ENCODE results near the gene FAM72D. TPM values are rescaled to one million over a fixed set of nuclear protein-coding genes. Genes with fewer than 3 reads are reported as not detected.
"Not testable (repeated sequence)": the region's sequence is repeated elsewhere in the genome, so short reads cannot be mapped to it uniquely, and the experiment has no call there.

FAM72D gene
- total RNA-seq, 1 donor from 2014 or later = 2.1 TPM

DNA sequence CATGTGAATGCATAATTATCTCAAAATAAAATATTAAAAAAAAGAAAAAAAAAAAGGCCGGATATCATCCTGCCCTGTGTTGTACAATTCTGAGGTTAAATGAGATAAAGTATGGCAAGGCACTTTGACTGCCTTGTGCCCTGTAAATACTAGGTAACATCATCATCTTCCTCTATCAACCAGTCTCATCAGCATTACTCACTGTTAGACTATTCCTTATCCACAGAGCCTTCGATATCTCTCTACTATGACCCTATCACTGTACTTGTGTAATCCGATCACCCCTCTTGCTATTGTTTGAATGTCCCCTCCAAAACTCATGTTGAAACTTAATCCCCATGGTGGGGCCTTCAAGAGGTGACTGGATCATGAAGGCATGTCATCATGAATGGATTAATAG, 18.9 kb upstream of the FAM72D start:
- not testable (repeated sequence) for H3K27me3 ChIP-seq (ENCODE audit: control insufficient read depth, insufficient read depth, low read length); H3K4me3 ChIP-seq (ENCODE audit: low read depth, low read length); H3K36me3 ChIP-seq (ENCODE audit: control insufficient read depth, insufficient read depth, low read length); DNase-seq (ENCODE audit: low read depth)

DNA sequence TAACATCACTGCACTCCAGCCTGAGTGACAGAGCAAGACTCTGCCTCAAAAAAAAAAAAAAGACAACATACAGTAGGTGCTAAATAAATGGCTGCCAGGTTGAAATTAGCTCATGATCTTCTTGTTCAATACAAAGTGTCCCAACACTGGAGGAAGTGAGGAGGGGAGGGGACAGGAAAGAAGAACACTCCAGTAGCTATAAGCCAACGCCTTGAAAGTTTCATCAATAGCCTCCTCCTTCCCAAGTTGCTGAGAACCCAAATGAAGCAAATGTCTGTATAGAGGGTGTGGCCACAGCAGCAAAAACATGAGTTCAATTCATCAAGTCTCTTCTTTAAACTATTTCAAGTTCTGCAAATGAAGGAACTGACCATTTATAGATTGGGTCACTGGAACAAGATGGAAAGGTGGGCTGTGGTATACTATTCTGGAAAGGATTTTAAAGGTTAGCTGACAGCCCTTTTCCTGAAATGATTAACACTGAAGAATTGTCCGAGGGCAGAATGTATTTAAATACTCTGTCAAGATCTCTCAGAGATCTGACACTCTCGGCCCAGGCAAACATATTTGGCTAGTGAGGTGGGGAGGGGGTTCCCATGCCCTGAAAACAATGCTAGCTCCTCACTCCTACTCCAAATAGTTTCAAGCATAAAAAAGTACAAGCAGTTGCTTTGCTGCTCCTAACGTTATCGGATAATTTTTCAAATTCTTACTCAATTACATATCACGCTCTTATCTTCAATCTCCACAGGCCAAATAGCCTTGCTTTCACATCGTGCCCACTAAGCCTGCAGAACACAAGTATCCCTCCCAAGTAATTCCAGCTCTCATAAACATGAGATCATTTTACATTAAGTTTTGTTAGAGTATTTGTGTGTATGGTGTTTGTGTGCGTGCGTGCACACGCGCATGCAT, 17.6 kb upstream of the FAM72D start:
- not testable (repeated sequence) for H3K36me3 ChIP-seq (ENCODE audit: control insufficient read depth, insufficient read depth, low read length); DNase-seq (ENCODE audit: low read depth); H3K27me3 ChIP-seq (ENCODE audit: control insufficient read depth, insufficient read depth, low read length); H3K4me3 ChIP-seq (ENCODE audit: low read depth, low read length)

DNA sequence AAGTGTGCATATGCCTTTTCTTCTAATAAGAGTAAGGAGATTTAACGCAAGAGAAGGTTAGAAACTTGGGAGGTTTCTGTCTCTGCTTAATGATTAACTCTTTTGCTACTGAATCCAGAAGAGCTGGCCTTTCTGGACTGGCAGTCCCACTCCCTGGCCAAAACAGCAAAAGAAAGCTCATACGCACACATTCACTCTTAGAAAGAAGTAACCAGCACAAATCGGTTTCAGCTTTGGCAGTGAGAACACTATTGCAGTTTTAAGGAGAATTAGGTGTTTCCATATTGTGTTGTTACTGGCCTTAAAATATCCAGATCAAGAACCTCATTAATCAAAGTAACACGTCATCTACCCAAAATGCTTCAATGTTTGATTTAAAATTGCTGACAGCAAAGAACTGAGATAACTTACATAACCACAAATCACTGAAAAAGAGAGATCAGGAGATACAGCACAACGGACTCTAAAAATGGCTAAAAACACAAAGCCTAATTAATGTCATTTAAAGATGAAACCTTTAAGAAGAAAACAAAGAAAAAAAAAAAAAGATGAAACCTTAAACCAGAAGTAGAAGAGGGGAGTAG, 16.9 kb upstream of the FAM72D start:
- not testable (repeated sequence) for DNase-seq (ENCODE audit: low read depth); H3K4me3 ChIP-seq (ENCODE audit: low read depth, low read length); H3K36me3 ChIP-seq (ENCODE audit: control insufficient read depth, insufficient read depth, low read length); H3K27me3 ChIP-seq (ENCODE audit: control insufficient read depth, insufficient read depth, low read length)

DNA sequence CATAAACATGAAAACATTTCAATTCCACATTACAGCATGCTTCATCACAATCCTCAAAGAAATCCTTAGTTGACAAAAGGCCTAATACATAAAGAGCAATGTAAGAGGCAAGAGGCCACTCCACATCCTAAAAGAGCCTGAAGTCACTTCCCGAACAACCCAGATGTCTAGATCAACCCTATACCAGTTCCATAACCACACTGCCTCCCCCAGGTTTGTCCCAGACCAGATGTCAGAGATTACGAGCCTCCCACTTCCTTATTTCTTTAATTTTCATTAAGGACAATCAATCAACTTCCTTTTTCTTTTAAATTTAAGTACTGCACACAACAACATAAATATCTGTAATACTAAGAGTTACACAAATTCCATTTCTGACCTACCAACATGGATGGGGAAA, 16.0 kb upstream of the FAM72D start:
- not testable (repeated sequence) for H3K36me3 ChIP-seq (ENCODE audit: control insufficient read depth, insufficient read depth, low read length); H3K27me3 ChIP-seq (ENCODE audit: control insufficient read depth, insufficient read depth, low read length); H3K4me3 ChIP-seq (ENCODE audit: low read depth, low read length); DNase-seq (ENCODE audit: low read depth)

DNA sequence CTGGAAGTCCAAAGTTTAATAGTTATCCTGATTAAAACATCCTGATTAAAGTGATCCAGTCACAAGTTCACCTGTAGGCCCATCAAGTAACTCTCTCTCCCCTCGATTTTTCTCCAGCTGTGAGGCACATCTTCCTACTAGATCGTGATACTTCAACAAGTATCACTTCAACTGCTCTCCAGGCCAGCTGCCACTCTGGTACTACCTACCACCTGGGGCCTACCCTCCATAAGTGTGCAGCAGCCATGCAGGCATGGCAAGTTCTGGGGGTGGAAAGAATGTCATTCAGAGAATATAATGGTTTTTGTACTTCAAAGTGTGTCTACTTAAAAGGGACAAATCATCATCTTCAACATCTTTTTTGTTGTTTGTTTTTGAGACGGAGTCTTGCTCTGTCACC, 15.6 kb upstream of the FAM72D start:
- H3K27me3 ChIP-seq (ENCODE audit: control insufficient read depth, insufficient read depth, low read length); DNase-seq (ENCODE audit: low read depth); H3K36me3 ChIP-seq (ENCODE audit: control insufficient read depth, insufficient read depth, low read length); H3K4me3 ChIP-seq (ENCODE audit: low read depth, low read length): not testable (repeated sequence)

DNA sequence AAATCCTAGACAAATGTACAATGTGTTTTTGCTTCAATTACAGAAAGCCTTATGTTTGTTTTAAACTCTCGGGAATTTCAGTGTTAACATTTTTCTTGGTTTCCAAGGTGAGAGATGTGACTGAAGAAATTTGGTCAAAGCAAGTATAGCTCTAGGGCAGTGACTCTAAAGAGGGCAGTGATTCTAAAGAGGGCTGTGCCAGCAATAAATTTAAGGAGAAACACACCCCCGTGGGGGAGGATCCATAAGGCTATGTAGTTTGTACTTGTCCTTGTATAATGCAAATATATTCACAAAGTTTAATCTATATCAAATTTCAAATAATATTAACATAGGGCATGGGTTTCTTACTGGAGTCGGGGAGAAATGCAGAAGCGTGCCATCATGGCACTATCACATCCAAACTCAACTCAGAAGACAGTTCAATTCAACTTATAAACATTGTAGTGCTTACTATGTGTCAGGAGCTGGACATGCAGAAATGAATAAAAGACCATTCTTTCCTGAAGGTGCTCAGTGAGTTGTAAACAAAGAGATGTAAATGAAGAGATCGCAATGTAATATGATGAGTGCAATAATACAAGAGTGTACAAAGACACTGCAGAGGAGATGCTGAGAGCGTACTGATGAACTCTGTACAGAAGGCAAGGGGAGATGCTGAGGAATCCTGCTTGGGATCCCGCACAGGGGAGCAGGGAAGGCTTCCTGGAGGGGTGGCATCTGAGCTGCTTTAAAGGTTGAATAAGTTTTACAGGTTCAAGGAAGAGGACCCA, 13.1 kb upstream of the FAM72D start:
- H3K4me3 ChIP-seq (ENCODE audit: low read depth, low read length); H3K27me3 ChIP-seq (ENCODE audit: control insufficient read depth, insufficient read depth, low read length); H3K36me3 ChIP-seq (ENCODE audit: control insufficient read depth, insufficient read depth, low read length); DNase-seq (ENCODE audit: low read depth): not testable (repeated sequence)

DNA sequence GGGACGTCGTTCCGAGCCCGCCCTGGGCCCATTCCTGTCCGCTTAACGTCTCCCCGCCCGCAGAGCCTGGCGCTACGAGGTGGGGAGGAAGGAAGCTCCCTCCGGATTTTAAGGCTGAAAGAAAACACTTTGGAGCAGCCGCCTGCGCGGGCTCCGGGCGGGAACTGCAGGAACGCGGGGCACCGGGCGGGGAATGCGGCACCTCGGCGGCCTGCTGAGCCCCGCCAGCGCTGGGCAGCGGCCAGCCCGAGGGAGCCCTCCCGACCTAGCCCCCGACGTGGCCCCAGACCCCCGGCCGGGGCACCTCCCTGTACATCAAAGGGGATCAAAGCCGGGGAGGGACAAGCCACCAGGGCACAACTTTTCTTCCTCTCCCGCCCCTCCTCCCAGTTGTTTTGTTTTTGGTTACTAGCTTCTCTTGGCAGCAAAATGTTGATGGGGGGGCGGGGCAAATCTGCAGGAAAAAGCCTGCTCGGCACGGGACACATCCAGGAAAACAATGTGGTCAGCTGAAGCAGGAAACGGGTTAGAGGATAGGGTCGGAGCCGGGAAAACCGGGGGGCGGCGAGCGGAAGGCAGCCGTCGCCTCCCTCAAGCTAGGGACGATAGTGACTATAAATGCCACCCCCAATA, 2.1 kb upstream of the FAM72D start:
- not testable (repeated sequence) for DNase-seq (ENCODE audit: low read depth); H3K27me3 ChIP-seq (ENCODE audit: control insufficient read depth, insufficient read depth, low read length); H3K36me3 ChIP-seq (ENCODE audit: control insufficient read depth, insufficient read depth, low read length)
- peak overlapping the region; percentile 37 for H3K4me3 ChIP-seq (ENCODE audit: low read depth, low read length)

DNA sequence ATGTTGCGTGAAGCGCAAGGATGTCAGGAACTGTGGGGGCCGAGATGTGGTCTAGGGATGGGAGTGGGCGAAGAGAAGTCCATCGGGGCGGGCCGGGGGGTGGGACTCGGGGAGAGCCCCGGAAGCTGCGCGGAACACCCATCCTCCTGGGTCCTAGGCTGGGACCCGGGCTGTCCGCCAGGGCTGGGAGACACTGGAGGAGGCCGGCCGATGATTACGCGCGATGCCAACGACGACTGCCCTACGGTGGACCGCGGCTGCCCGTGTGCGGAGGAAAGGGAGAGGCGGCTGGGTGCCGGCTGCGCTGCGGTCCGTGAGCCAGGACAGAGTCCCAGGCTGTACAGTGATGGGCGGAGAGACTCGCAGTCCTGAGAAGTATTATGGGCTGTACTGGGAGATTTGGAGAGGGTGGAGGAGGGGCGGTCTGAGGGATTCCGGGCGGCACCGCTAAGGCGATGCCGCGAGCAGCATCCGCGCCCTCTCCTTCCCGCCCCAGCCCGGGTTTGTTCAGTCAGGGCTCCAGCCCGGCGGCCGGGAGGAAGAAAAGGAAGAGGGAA, 1.0 kb upstream of the FAM72D start:
- H3K4me3 ChIP-seq (ENCODE audit: low read depth, low read length) = peak overlapping the region; percentile 45
- not testable (repeated sequence) for H3K36me3 ChIP-seq (ENCODE audit: control insufficient read depth, insufficient read depth, low read length); H3K27me3 ChIP-seq (ENCODE audit: control insufficient read depth, insufficient read depth, low read length); DNase-seq (ENCODE audit: low read depth)

DNA sequence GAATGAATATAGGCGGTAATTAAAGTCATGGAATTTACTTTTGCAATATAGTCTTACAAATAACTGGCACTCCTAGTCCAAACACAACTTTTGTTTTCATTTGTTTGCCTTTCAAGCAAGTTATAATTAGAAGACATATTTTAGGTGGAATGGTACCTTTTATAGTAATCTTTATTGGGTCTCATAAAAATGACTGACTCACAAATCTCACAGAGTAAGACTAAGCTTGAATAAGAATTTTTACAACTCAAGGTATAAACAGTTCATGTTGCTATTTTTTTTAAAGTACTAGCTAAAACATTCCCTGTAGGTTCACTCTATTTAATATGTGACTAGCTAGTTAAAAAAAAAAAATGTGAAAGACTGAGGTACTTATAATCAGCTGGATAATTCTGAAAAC, 6.0 kb downstream of the FAM72D start:
- H3K27me3 ChIP-seq (ENCODE audit: control insufficient read depth, insufficient read depth, low read length); H3K36me3 ChIP-seq (ENCODE audit: control insufficient read depth, insufficient read depth, low read length); DNase-seq (ENCODE audit: low read depth); H3K4me3 ChIP-seq (ENCODE audit: low read depth, low read length): not testable (repeated sequence)

DNA sequence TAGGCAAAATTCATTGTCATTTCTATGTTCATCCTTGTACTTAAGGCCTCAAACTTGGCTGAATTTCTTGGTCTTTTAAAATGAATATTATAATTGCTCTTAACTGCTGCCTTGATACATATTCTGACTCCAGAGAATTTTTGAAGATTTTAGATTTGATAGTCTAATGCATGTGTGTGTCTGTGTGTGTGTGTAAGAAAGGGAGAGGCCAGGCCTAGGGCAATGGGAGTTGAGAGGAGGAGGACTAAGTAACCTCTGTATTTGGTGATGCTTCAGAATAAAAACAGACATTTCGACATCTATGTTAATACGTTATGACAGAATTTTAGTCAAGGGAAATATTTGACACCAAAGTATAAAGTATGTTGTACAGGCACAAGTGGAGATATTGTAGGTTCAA, 7.5 kb downstream of the FAM72D start:
- not testable (repeated sequence) for H3K27me3 ChIP-seq (ENCODE audit: control insufficient read depth, insufficient read depth, low read length); DNase-seq (ENCODE audit: low read depth); H3K4me3 ChIP-seq (ENCODE audit: low read depth, low read length); H3K36me3 ChIP-seq (ENCODE audit: control insufficient read depth, insufficient read depth, low read length)

DNA sequence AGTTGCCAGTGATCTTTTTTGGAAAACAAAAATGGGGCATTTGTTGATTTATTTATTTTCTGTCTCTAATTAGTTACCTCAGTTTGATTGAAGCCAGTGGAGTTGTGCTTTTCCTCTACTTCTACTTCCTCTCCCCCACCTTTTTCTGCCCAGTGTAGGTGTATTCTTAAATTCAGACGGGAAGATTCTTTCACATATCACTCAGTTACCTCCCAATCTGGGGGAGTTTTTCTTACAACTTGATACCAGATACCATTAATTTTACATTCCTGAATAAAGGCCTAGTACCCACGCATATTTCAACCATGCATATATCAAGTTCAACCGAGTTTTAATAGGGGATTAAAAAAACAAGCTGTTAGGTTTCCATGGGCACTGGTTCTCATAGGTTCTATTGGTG, 15.9 kb downstream of the FAM72D start:
- not testable (repeated sequence) for H3K27me3 ChIP-seq (ENCODE audit: control insufficient read depth, insufficient read depth, low read length); H3K36me3 ChIP-seq (ENCODE audit: control insufficient read depth, insufficient read depth, low read length); H3K4me3 ChIP-seq (ENCODE audit: low read depth, low read length); DNase-seq (ENCODE audit: low read depth)

DNA sequence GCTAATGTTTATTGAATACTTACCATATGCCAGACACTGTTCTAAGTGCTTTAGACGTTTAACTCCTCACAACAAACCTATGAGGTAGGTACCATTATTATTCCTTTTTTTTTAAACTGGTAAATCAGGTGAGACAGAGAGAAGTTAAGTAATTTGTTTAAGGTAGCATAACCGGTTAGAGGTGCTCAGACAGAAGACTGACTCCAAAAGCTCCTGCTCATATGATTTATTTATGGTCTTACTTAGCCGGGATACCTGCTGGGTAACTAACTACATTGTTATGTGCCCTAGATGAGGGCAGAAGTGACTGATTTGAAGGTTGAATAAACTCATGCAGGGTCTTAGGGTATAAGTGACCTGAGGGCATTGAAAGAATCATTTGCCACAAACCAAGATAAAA, 16.9 kb downstream of the FAM72D start:
- DNase-seq (ENCODE audit: low read depth); H3K36me3 ChIP-seq (ENCODE audit: control insufficient read depth, insufficient read depth, low read length); H3K27me3 ChIP-seq (ENCODE audit: control insufficient read depth, insufficient read depth, low read length); H3K4me3 ChIP-seq (ENCODE audit: low read depth, low read length): not testable (repeated sequence)

DNA sequence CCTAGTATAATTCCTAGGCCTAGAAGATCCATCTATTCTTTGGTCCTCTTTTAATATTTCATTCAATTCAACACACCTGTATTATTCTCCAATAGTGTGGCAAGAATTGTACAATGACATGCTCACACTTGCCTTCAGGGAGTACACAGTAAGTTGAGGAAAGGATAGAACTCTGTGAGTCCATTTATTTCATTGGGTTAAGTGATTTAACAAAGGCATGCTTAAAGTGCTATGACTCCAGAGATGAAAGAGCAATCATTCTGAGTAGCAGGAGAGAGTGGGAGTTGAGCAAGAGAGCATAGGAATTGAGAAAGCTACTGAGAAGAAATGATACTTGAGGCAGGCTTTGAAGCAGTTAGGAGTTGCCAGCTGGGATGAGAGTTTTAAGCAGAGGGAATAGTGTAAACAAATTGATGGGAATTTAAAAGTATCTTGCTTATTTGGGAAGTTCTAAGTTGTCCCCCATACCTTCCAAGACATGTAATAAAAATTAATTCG, 18.8 kb downstream of the FAM72D start:
- H3K27me3 ChIP-seq (ENCODE audit: control insufficient read depth, insufficient read depth, low read length); H3K4me3 ChIP-seq (ENCODE audit: low read depth, low read length); H3K36me3 ChIP-seq (ENCODE audit: control insufficient read depth, insufficient read depth, low read length); DNase-seq (ENCODE audit: low read depth): not testable (repeated sequence)

All from kidney epithelial cell (primary cell).